Forelimb muscle (tissue), 1 donor: ENCODE results near the gene ADARB1. TPM values are rescaled to one million over a fixed set of nuclear protein-coding genes. Genes with fewer than 3 reads are reported as not detected.
A peak's percentile ranks its signal among the peaks of the same experiment; 100 is the strongest.
"Not testable (repeated sequence)": the region's sequence is repeated elsewhere in the genome, so short reads cannot be mapped to it uniquely, and the experiment has no call there.

Experiments
- DNase-seq: peaks from one replicate; pipeline ENCODE4 v3.0.0-alpha.2; 2013; ENCODE audit warnings: low read depth
- polyA plus RNA-seq: library from polyadenylated mRNA; unstranded; fragments of 120-200 nt; gene quantifications from one replicate; pipeline ENCODE4 v1.2.1, GENCODE V29; 2013; ENCODE audit not compliant: insufficient read length

Gene ADARB1
- polyA plus RNA-seq, 1 donor, result 27.0 TPM

- no peak for DNase-seq
Observed at GRCh38 chr21:45134279-45135076, 60.1 kb downstream of the ADARB1 start.

DNA sequence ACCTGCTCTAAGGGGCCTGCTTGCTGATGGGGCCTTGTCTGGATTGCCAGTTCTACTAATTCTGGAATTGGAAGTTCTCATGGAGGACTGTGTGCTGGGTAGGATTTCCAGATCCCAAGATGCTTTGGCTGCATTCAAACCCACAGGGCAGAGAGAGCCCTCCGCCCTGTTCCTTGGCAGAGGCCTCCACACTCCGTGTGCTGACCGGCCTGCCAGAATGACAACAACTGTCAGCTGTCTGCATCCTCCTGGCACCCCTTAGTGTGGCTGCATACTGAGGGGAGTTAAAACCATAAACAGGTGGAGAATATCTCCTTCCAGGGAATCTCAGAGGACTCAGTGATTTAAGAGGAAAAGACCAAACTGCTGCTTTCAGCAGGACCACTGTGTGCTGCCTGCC, 60.7 kb downstream of the ADARB1 start:
- no peak for DNase-seq

- DNase-seq, result no peak
Observed at GRCh38 chr21:45135868-45136267, 61.5 kb downstream of the ADARB1 start.

DNA sequence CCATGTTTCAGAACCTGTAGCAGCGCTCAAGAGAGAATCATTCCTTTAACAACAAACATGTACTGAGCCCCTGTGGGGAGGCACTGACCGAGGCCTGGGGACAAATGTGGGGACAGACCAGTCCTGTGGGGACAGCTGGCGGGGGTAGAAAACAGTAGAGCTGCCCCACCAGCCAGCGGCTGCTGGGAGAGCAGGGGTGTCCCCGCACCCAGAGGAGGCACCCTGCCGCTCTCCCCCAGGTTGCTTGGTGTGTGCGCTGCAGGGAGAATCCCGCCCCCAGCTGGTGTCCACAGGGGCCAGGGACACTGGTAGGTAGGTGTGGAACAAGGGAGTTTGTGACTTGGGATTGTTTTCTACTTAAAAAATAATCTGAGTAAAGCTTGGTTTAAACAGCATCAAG, 62.1 kb downstream of the ADARB1 start:
- no peak for DNase-seq

- DNase-seq, result peak; percentile 73
Observed at GRCh38 chr21:45136927-45137611, 62.7 kb downstream of the ADARB1 start.

DNA sequence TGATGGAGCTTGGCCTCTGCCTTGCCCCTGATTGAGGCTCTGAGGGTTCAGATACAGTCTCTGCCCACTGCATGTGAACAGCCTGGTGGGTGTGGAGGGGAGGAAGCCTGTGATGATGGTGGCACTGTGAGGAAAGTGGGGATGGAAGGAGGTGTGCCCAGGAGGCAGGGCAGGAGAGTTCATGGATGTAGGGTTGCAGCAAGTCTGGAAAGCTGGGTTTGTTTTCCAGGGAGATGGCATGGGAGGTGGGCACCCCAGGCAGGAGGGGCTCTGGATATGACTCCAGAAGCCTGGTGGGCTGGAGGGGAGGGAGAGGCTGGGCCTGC, 63.2 kb downstream of the ADARB1 start:
- DNase-seq, result no peak

DNA sequence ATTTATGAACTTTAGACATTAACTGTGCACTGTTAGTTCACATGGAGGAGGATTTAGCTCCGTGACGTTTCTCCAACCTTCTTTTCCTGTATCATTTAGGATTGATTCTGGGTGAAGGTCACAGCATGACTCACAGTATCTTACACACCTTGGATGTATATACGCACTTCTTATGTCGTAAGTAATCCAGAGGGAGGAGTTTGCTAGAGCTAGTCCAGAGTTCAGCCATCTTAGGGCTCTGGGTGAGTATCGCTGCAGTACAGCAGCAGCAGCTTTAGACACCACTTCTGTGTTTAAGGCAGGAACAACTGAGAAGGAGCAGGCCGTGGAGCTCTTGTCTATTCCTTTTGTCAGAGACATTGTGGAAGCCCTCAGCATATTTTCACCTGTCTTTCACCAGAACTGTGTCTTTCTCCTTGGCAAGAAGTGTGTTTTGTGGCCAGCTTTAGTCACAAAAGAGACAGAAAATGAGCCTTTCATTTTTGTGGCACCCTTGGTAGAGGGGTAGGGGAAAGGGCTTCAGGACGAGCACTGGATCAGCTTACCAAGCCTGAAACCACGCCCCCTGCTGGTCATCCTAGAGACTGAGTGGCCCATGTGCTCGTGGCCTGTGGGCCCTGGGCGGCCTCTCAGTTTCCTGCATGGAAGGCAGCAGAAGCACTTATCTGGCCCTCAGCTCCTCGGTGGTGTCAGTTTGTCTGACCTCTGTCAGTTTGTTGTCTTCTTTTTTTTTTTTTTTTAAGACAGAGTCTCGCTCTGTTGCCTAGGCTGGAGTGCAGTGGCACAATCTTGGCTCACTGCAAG, 64.0 kb downstream of the ADARB1 start:
- DNase-seq, result no peak

DNA sequence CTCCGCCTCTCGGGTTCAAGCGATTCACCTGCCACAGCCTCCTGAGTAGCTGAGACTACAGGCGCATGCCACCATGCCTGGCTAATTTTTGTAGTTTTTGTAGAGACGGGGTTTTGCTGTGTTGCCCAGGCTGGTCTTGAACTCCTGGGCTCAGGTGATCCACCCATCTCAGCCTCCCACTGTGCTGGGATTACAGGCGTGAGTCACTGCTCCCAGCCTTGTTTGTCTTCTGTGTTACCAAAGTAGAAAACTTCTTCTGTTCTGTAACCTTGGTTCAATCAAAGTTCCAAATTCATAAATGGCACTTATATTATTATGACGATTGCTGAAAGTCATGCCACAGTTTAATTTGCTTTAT, 64.6 kb downstream of the ADARB1 start:
- DNase-seq, result not testable (repeated sequence)

DNA sequence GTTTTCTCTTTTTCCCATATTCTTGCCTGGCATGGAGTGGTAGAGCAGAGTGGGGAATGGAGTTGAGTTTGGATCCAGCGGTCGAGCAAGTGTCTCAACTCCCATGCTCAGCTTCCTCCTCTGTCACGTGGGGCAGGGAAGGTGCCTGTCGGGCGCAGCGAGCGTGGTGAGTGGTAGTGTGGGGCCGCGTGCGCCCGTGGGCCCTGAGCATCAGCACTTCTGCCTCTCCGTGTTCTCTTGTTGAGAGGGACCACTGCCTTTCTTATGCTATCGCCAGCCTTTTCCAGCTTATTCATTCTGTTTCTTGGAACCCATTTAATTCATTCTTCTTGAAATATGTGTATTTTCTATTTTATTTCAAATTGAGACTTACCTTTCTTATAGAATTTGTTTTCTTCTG, 65.1 kb downstream of the ADARB1 start:
- DNase-seq, result no peak

DNA sequence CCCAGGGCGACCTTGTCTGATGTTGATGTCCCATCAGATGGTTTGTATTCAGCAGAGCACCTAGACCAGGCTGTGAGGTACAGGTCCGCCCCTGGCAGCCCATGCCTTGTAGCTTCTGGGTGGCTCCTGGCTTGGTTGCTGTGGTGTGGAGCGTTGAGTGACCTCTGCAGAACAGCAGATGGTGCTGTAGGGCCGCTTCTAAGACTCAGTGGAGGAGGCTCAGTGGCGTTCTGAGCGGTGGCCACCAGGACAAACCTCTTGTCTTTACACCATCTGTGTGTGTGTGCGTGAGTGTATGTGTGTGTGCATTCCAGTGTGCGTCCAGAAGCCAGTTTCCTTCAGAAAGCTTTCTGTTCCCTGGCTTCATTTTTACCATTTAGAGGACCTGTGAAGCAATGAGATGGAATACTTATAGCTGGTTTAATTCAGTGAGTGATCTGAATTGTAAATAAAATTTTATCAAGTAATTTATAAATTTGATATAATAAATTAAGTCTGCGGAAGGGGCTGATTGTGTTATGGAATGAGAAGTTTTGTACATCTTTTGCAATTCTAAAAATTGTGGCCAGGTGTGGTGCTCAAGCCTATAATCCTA, 66.1 kb downstream of the ADARB1 start:
- DNase-seq, result peak; percentile 63

DNA sequence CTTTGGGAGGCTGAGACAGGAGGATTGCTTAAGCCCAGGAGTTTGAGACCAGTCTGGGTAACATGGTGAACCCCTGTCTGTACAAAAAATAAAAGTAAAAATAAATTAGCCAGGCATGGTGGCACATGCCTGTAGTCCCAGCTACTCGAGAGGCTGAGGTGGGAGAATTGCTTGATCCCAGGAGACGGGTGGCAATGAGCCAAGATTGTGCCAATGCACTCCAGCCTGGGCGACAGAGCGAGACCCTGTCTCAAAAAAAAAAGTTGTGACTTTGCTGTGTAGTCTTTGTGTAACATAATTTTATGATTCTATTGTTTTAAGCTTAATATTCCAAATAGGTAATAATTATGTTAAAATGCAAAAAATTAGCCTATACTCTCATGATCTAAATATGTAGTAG, 66.6 kb downstream of the ADARB1 start:
- not testable (repeated sequence) for DNase-seq

DNA sequence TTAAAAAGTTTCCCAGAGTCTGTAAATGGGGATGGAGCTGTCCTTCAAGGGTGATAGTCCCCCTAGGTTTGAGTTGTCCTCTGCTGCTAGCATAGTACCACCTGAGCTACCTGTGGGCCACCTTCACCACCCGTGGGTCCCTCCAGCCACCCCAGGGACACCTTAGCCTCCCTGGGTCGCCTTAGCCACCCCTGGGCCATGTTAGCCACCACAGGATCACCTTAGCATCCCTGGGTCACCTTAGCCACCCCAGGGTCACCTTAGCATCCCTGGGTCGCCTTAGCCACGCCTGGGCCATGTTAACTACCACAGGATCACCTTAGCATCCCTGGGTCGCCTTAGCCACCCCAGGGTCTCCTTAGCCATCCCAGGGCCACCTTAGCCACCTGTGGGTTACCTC, 67.1 kb downstream of the ADARB1 start:
- no peak for DNase-seq

DNA sequence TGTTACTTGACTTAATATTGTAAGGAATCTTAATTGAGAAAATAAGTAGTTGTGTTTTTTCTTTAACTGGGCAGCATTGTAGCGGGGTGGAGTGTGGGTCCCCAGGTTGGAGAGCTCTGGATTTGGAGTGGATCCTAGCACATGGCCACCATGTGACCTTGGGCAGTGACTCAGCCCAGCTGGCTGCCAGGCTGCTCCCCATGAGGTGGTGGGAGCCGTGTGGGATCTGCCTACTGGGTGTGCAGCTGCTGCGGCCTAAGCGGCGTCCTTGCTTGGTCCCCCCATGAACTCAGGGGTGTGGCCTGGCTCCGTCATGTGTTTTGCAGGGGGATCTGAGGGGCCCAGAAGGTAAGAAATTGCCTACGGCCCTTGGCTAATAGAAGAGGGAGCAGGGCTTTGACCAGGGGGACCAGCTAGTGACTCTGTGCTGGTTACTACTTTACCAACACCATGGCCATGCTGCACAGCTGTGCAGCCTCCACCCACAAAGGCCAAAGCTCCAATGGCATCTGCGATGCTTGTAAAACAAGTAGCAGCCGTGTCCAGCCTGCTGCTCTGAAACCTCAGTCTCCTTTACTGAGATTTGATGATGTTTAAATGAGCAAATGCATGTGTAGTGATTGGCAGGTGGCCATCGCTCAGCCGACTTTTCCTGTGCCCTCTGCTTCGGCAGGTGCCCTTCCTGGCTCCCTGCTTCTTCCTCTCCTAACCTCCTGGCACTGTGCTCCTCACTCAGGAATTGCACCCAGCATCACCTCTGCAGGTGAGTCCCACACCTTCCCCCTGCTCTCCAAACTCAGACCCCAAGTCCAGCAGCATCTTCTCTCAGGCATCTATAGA, 68.3 kb downstream of the ADARB1 start:
- DNase-seq, result no peak

DNA sequence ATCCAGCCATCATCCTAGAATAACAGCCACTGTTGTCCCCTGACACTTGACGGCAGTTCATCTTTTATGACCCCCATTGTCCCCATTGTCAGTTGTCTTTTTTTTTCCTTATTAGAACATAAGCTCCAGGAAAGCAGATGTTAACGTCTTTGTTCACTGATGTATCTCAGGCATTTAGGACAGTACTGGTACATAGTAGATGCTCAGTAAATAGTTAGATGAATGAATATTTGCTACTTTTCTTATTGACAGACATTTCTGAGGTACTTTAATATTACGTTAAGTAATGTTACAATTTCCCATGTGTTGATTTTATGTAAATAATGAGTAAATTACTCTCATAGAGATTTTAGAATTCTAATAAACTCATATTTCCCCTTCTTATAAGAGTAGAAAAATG, 69.5 kb downstream of the ADARB1 start:
- DNase-seq, result no peak

GRCh38 chr21:45145146-45145545, 70.8 kb downstream of the ADARB1 start:
- no peak for DNase-seq

DNA sequence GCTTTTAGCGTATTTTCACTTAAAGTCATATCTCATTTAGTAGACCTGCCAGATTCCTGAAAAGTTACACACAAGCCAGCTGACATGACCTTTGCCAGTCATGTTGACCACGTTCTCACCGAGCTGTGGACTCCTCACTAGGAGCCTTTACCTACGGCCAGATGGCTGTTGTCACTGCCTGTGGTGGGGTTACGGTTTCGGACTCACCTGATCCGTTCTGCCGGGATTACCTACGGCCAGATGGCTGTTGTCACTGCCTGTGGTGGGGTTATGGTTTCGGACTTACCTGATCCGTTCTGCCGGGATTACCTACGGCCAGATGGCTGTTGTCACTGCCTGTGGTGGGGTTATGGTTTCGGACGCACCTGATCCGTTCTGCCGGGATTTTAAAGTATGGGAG, 71.5 kb downstream of the ADARB1 start:
- not testable (repeated sequence) for DNase-seq

- no peak for DNase-seq
Observed at GRCh38 chr21:45146306-45146705, 71.9 kb downstream of the ADARB1 start.

- no peak for DNase-seq
Observed at GRCh38 chr21:45146801-45147200, 72.4 kb downstream of the ADARB1 start.

- no peak for DNase-seq
Observed at GRCh38 chr21:45147473-45148315, 73.3 kb downstream of the ADARB1 start.

DNA sequence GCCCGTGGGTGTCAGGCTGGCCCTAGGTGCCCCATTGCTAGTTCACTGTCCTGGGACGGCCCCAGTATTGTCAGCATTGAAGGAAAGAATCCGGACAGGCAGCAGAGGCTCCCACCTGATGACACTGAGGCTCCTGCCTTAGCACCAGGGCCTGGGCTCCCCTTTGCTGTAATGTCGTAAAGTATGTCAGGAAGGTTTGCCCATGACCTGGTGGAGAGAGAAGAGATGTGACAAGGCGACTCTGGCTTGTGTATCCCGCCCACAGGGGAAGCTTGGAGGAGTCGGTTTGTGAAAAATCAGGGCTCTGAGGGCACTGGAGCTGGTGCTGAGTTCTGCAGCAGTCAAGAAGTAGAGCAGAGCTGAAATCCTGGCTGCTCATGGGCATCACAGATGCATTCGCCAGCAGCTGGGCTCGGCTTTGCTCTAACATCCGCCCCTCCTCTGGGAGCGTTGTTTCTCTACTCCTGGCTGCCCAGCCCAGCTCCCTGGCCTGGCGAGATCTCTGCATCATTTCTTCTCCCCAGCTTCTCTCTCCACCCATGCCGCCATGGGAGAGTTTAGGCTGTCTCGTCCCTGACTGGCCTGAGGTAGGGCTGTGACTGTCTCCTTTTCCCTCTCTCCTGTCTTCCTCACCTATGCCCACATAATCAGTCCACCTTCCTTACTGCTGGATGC, 74.1 kb downstream of the ADARB1 start:
- DNase-seq, result no peak
